DOHH2 (cell line): ENCODE results near the gene DDX55.

ENCODE experiments used
- H3F3A ChIP-seq: fragments of 200-600 bp; sonication (generic), shearing (Covaris generic); 2 replicates; pipeline ENCODE4 v1.6.0; 2016; ENCODE audit warnings: antibody characterized with exemption, mild to moderate bottlenecking; ENCODE audit not compliant: control insufficient read depth, insufficient read depth
- H3K27ac ChIP-seq: fragments of 200-600 bp; sonication (generic); 2 replicates; pipeline ENCODE4 v1.5.1; 2014; ENCODE audit warnings: low read depth, mild to moderate bottlenecking, low read length, moderate library complexity
- H3K27me3 ChIP-seq: fragments of 200-600 bp; sonication (generic); 2 replicates; pipeline ENCODE4 v1.6.1; 2014; ENCODE audit warnings: mild to moderate bottlenecking, low read length, mixed read lengths; ENCODE audit not compliant: control insufficient read depth
- H3K36me3 ChIP-seq: fragments of 200-600 bp; sonication (generic); 2 replicates; pipeline ENCODE4 v1.6.1; 2014; ENCODE audit warnings: mild to moderate bottlenecking, low read length, moderate library complexity, mixed read lengths; ENCODE audit not compliant: control insufficient read depth
- H3K4me1 ChIP-seq: fragments of 200-600 bp; sonication (generic); 2 replicates; pipeline ENCODE4 v1.6.1; 2014; ENCODE audit warnings: mild to moderate bottlenecking, low read length, mixed read lengths; ENCODE audit not compliant: control insufficient read depth
- H3K4me2 ChIP-seq: fragments of 200-600 bp; sonication (generic); 2 replicates; pipeline ENCODE4 v1.6.0; 2014; ENCODE audit warnings: mild to moderate bottlenecking, low read length, moderate library complexity
- H3K4me3 ChIP-seq: fragments of 200-600 bp; sonication (generic); 2 replicates; pipeline ENCODE4 v1.5.1; 2014; ENCODE audit warnings: mild to moderate bottlenecking, low read length, mixed read lengths
- H3K79me2 ChIP-seq: fragments of 200-600 bp; sonication (generic); 2 replicates; pipeline ENCODE4 v1.6.1; 2014; ENCODE audit warnings: mild to moderate bottlenecking, low read length, mixed read lengths; ENCODE audit not compliant: control insufficient read depth
- H3K9me2 ChIP-seq: fragments of 200-600 bp; sonication (generic); replicated peaks from 2 replicates; pipeline ENCODE4 v1.6.1; 2014; ENCODE audit warnings: mild to moderate bottlenecking, low read length, mixed read lengths; ENCODE audit not compliant: control insufficient read depth
- H3K9me3 ChIP-seq: fragments of 200-600 bp; sonication (generic); 2 replicates; pipeline ENCODE4 v1.6.1; 2014; ENCODE audit warnings: antibody characterized with exemption, low read length, mixed read lengths; ENCODE audit not compliant: control insufficient read depth, insufficient read depth
- H4K20me1 ChIP-seq: fragments of 200-600 bp; sonication (generic); 2 replicates; pipeline ENCODE4 v1.6.0; 2014; ENCODE audit warnings: low read depth, mild to moderate bottlenecking, antibody characterized with exemption, low read length, moderate library complexity; ENCODE audit not compliant: control insufficient read depth, insufficient read depth
- CTCF ChIP-seq: fragments of 200-600 bp; sonication (generic); IDR thresholded peaks from one replicate; pipeline ENCODE4 v1.5.1; 2014; ENCODE audit warnings: antibody characterized with exemption, mild to moderate bottlenecking, low read depth, low read length; ENCODE audit not compliant: poor library complexity, severe bottlenecking
- EZH2phosphoT487 ChIP-seq: fragments of 200-600 bp; sonication (generic); IDR thresholded peaks from 2 replicates; pipeline ENCODE4 v1.6.1; 2017; ENCODE audit warnings: borderline replicate concordance, mild to moderate bottlenecking, antibody characterized with exemption, low read length, moderate library complexity, mixed read lengths

The DDX55 gene

GRCh38 chr12:123608182-123608581, 6.3 kb downstream of the DDX55 start:
- no peaks in the 10 kb centered on the region for H3K9me2 ChIP-seq
- peaks cover 93% of the 10 kb centered on the region for H3K36me3 ChIP-seq
- no peak overlapping the region for H3K4me3 ChIP-seq
- no peaks in the 10 kb centered on the region for H3K9me3 ChIP-seq
- H3F3A ChIP-seq, result peaks cover 3% of the 10 kb centered on the region; the same call in 1 of the 2 replicates
- TF ChIP-seq CTCF (no peak), EZH2phosphoT487 (no peak)
- H3K79me2 ChIP-seq, result peaks cover 78% of the 10 kb centered on the region
- H3K4me1 ChIP-seq, result peaks cover 13% of the 10 kb centered on the region
- H3K27ac ChIP-seq, result no peak overlapping the region
- no peak overlapping the region for H3K4me2 ChIP-seq
- peaks cover 9% of the 10 kb centered on the region; the same call in 1 of the 2 replicates for H4K20me1 ChIP-seq
- H3K27me3 ChIP-seq, result no peaks in the 10 kb centered on the region

- Histone ChIP-seq H3K36me3 (peaks cover 93% of the 10 kb centered on the region), H3K4me3 (no peak overlapping the region), H3K4me2 (no peak overlapping the region), H4K20me1 (0 out of 2 replicates have a peak, but pooled peaks cover 3% of the 10 kb centered on the region), H3K9me3 (no peaks in the 10 kb centered on the region), H3K79me2 (peaks cover 27% of the 10 kb centered on the region), H3K9me2 (no peaks in the 10 kb centered on the region), H3K27me3 (no peaks in the 10 kb centered on the region), H3F3A (peaks cover 26% of the 10 kb centered on the region; the same call in 1 of the 2 replicates), H3K27ac (no peak overlapping the region), H3K4me1 (no peaks in the 10 kb centered on the region)
- TF ChIP-seq EZH2phosphoT487 (no peak), CTCF (no peak)
These were observed 12.2 kb downstream of the DDX55 start for GRCh38 chr12:123614110-123614509.

- no peak overlapping the region for H3K4me2 ChIP-seq
- TF ChIP-seq EZH2phosphoT487 (no peak), CTCF (no peak)
- H3K36me3 ChIP-seq, result peaks cover 93% of the 10 kb centered on the region
- no peak overlapping the region for H3K4me3 ChIP-seq
- H3K27ac ChIP-seq, result no peak overlapping the region
- H3K9me3 ChIP-seq, result no peaks in the 10 kb centered on the region
- H3K79me2 ChIP-seq, result peaks cover 24% of the 10 kb centered on the region
- H3K9me2 ChIP-seq, result no peaks in the 10 kb centered on the region
- H3K4me1 ChIP-seq, result no peaks in the 10 kb centered on the region
- no peaks in the 10 kb centered on the region for H3K27me3 ChIP-seq
- 0 out of 2 replicates have a peak, but pooled peaks cover 3% of the 10 kb centered on the region for H4K20me1 ChIP-seq
- peaks cover 29% of the 10 kb centered on the region for H3F3A ChIP-seq
These were observed 12.6 kb downstream of the DDX55 start for GRCh38 chr12:123614531-123614930.
